ENCODE measurements around the gene MCCC2.
"Not testable (repeated sequence)": the region's sequence is repeated elsewhere in the genome, so short reads cannot be mapped to it uniquely, and the experiment has no call there.

Gene MCCC2

GRCh38 chr5:71586941-71587765 lies at the start of gene MCCC2:
Gene MCCC2 (plus strand): TSS chr5:71587340. CDS start chr5:71587426, 86 bp downstream.
- peak; percentile 80 for DNase-seq

GRCh38 chr5:71537687-71538086 lies 49.5 kb upstream of the MCCC2 start:
- DNase-seq: no peak

DNA sequence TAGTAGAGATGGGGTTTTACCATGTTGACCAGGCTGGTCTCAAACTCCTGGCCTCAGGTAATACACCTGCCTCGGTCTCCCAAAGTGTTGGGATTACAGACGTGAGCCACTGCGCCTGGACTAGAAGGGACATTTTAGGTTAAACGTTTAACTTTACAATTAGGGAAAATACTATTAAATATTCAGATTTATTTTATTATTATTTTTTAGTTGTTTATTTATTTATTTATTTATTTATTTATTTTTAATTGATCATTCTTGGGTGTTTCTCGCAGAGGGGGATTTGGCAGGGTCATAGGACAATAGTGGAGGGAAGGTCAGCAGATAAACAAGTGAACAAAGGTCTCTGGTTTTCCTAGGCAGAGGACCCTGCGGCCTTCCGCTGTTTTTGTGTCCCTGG lies 36.3 kb upstream of the MCCC2 start:
- DNase-seq: not testable (repeated sequence)

- DNase-seq: not testable (repeated sequence)
Measured at GRCh38 chr5:71551582-71551981, 35.6 kb upstream of the MCCC2 start.

DNA sequence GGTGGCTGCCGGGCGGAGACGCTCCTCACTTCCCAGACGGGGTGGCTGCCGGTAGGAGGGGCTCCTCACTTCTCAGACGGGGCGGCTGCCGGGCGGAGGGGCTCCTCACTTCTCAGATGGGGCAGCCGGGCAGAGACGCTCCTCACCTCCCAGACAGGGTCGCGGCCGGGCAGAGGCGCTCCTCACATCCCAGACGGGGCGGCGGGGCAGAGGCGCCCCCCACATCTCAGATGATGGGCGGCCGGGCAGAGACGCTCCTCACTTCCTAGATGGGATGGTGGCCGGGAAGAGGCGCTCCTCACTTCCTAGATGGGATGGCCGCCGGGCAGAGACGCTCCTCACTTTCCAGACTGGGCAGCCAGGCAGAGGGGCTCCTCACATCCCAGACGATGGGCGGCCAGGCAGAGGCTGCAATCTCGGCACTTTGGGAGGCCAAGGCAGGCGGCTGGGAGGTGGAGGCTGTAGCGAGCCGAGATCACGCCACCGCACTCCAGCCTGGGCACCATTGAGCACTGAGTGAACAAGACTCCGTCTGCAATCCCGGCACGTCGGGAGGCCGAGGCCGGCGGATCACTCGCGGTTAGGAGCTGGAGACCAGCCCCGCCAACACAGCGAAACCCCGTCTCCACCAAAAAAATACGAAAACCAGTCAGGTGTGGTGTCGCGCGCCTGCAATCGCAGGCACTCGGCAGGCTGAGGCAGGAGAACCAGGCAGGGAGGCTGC lies 35.0 kb upstream of the MCCC2 start:
- DNase-seq: not testable (repeated sequence)

DNA sequence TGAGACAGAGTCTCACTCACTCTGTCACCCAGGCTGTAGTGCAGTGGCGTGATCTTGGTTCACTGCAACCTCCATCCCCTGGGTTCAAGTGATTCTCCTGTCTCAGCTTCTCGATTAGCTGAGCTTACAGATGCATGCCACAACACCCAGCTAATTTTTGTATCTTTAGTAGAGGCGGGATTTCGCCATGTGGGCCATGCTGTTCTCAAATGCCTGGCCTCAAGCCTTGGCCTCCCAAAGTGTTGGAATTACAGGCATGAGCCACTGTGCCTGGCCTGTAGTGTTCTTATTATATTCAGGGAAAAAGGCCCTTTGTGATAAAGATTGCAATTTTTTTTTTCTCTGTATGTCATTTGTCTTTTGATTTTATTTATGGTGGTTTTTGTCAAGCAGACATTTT lies 24.0 kb upstream of the MCCC2 start:
- DNase-seq: no peak

DNA sequence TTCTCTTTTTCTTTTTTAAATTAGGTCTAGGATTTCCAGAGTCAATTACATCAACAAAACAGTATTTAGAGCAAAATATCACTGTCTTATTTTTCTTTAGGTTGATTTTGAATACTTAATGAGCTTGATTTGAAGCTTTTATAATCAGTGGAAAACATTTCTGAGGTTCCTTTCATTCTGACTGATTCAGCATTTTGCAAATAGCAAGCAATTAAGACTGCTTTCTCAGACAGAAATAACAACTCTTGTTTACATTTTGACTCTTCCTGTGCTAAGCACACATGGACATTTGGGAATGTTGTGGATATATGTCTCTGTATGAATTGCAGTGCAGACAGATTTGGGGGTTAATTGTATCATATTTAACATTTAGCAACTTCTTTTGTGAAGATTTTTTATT lies 22.2 kb upstream of the MCCC2 start:
- DNase-seq: no peak

DNA sequence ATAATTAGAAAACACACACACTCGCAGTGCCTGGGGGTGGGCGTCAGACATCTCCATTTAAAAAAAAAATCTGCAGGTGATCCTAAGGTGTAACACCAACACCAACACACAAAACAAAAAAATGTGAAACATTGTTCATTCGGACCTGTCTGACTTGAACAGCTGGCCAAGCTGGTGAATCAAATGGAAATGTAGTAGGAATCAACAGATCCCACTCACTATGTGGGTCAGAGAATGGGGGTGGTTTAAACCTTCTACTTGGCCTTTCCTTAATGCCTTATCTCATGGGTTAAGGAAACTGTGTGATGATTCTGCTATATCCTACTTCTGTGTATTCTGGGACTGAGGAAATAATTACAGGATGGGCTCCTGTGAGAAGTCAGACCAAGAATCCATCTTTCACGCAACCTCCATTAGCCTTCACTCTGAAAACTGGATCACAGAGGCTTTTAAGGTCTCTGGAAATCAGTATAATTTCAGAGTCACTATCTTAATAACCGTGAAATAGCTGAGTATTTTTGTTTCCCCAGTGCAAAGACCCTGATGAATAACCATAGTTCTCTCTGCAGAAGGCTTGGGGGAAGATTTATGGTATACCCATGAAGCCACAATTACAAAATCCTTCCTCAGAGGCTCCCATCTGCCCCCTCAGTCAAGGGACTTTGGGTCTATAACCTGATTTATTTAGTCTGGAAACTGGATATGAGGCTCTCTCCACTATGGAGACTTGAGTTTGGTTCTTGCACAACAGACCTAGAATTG lies 17.2 kb upstream of the MCCC2 start:
- DNase-seq: no peak

- not testable (repeated sequence) for DNase-seq
Measured at GRCh38 chr5:71571811-71572210, 15.3 kb upstream of the MCCC2 start.

GRCh38 chr5:71573591-71573990 lies 13.5 kb upstream of the MCCC2 start:
- no peak for DNase-seq

DNA sequence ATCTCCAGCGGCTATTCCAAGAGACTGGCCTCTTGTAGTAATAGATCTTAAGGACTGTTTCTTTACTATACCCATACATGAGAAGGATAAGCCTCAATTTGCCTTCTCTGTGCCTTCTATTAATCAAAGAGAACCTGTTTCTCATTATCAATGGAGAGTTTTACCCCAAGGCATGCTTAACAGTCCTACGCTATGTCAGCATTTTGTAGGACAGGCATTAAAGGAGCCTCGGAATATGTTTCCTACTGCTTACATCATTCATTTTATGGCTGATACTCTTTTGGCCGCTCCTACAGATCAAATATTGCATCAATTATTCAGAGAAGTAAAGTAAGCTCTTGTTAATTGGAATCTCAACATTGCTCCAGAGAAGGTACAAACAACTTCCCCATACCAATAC lies 11.6 kb upstream of the MCCC2 start:
- DNase-seq: not testable (repeated sequence)

- DNase-seq: no peak
Measured at GRCh38 chr5:71576241-71576640, 10.9 kb upstream of the MCCC2 start.

- DNase-seq: not testable (repeated sequence)
Measured at GRCh38 chr5:71577839-71578238, 9.3 kb upstream of the MCCC2 start.

GRCh38 chr5:71582945-71583584 lies 4.1 kb upstream of the MCCC2 start:
- no peak for DNase-seq

GRCh38 chr5:71586052-71586940 lies 844 bp upstream of the MCCC2 start:
- no peak for DNase-seq

DNA sequence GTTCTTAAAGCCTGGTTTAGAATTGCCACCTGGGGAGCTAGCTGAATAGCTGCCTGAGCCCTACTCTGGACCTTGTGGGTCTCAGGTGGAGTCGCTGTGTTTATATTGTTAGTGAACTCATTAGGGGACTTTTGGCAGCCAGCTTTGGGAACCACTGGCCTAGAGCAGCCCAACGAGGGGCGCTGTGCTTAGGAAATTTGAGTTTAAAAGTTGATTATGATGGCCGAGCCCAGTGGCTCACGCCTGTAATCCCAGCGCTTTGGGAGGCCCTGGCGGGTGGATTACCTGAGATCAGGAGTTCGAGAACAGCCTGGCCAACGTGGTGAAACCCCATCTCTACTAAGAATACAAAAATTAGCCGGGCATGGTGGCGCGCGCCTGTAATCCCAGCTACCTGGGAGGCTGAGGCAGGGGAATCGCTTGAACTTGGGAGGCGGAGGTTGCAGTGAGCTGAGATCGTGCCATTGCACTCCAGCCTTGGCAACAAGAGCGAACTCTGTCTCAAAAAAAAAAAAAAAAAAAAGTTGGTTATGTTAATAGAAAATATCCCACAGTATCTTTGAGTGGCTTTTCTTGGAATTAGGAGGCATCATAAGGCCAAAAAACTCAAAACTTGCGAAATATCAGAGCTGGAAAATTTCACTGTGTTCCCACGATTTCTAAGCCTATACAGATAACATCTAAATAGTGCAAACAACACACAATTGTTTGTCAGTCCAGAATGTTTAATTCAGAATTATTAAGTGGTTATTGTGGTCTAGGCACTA lies 809 bp downstream of the MCCC2 start:
- DNase-seq: no peak

DNA sequence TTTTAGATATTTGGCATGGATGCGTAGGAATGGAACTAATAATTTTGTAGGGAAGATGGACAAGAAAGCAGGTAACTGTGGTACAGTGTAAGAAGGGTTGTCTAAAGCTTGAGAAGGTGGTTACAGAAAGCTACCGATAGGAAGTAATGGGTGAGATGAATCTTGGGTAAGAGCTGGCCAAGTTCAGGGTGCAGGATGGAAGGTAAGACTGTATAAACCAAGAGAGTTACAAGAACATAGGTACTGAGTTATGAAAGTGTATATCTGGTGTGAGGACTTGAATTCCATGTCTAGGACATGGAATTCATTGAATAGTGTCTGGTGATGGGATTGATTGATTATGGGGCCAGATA lies 1.4 kb downstream of the MCCC2 start:
- DNase-seq: no peak

GRCh38 chr5:71589903-71590302 lies 2.8 kb downstream of the MCCC2 start:
- no peak for DNase-seq

- DNase-seq: no peak
Measured at GRCh38 chr5:71591100-71591499, 4.0 kb downstream of the MCCC2 start.

DNA sequence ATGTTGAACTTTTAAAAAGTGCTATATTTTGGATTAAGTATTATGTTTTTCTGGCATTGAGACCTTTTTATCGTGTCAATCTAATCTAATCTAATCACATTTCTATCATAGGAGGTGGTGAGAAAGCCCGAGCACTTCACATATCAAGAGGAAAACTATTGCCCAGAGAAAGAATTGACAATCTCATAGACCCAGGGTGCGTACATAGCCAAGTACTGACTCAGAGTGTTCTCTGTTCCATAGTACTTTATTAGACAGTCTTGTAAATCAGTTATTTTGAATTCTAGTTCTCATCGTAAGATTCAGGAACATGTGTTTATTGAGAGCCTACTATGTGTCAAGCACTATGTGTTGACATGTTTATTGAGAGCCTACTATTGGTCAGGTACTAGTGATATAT lies 9.0 kb downstream of the MCCC2 start:
- DNase-seq: no peak

DNA sequence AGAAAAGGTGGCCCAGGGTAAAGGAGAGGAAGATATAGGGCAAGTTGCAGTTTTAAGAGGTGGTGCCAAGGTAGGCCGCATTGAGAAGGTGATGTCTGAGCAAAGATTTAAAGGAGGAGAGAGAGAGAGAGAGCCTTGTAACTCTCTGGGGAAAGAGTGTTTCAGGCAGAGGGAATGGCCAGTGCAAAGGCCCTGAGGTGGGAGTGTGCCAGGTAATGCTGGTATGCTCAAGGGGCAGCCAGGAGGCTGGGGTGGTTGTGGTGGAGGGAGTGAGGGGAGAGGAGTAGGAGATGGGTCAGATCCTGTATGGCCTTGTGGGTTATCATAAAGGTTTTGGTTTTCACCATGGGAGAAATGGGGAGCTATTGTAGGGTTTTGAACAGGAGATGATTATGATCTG lies 9.9 kb downstream of the MCCC2 start:
- DNase-seq: no peak
